ENCODE measurements around the gene SCN7A. TPM values are rescaled to one million over a fixed set of nuclear protein-coding genes. Genes with fewer than 3 reads are reported as not detected.

SCN7A gene
- total RNA-seq, 4 donors from 2014 or later = 2.1 to 7.3 (median 3.0) TPM

GRCh38 chr2:166419616-166419934 lies 74.5 kb downstream of the SCN7A start:
- 56 to 68% methylated on average over 2 of the region's 2 CpGs for WGBS, 2 donors
- H3K4me3 ChIP-seq (ENCODE audit: low read depth, poor library complexity, severe bottlenecking) = no peak overlapping the region
- TF ChIP-seq CTCF (IDR thresholded peaks at IDR 0.05) (no peak), POLR2A (IDR thresholded peaks at IDR 0.05) (no peak)
- no peak for DNase-seq (ENCODE audit: low spot score in 2 of 2)
- intact Hi-C loops (cut with DNase I; ENCODE audit: low total_unique reads) = no loop called here

GRCh38 chr2:166418853-166419615 lies 75.0 kb downstream of the SCN7A start:
- WGBS, 2 donors = 78% methylated on average over 5 of the region's 5 CpGs
- intact Hi-C loops (cut with DNase I; ENCODE audit: low total_unique reads) = no loop called here
- no peak for DNase-seq (ENCODE audit: low spot score in 2 of 2)
- TF ChIP-seq CTCF (IDR thresholded peaks at IDR 0.05) = no peak
- TF ChIP-seq POLR2A (IDR thresholded peaks at IDR 0.05) = no peak
- H3K4me3 ChIP-seq (ENCODE audit: low read depth, poor library complexity, severe bottlenecking) = no peak overlapping the region

- no peak for DNase-seq (ENCODE audit: low spot score in 2 of 2)
- 58 to 59% methylated on average over 2 of the region's 2 CpGs for WGBS, 2 donors
- intact Hi-C loops (cut with DNase I; ENCODE audit: low total_unique reads) = no loop called here
- no peak for TF ChIP-seq CTCF (IDR thresholded peaks at IDR 0.05)
- H3K4me3 ChIP-seq (ENCODE audit: low read depth, poor library complexity, severe bottlenecking) = no peak overlapping the region
Observed at GRCh38 chr2:166417669-166418068, 76.4 kb downstream of the SCN7A start.

GRCh38 chr2:166413255-166413654 lies 80.8 kb downstream of the SCN7A start:
- TF ChIP-seq POLR2A (IDR thresholded peaks at IDR 0.05) (no peak), CTCF (IDR thresholded peaks at IDR 0.05) (no peak)
- 72 to 73% methylated on average over 1 of the region's 1 CpG for WGBS, 2 donors
- DNase-seq (ENCODE audit: low spot score in 2 of 2) = no peak
- no peak overlapping the region for H3K4me3 ChIP-seq (ENCODE audit: low read depth, poor library complexity, severe bottlenecking)
- intact Hi-C loops (cut with DNase I; ENCODE audit: low total_unique reads) = no loop called here

GRCh38 chr2:166411473-166412230 lies 82.4 kb downstream of the SCN7A start:
- intact Hi-C loops (cut with DNase I; ENCODE audit: low total_unique reads) = no loop called here
- no peak for DNase-seq (ENCODE audit: low spot score in 2 of 2)
- 60 to 65% methylated on average over 6 of the region's 6 CpGs for WGBS, 2 donors
- no peak overlapping the region for H3K4me3 ChIP-seq (ENCODE audit: low read depth, poor library complexity, severe bottlenecking)
- TF ChIP-seq POLR2A (IDR thresholded peaks at IDR 0.05) = no peak
- TF ChIP-seq CTCF (IDR thresholded peaks at IDR 0.05) = no peak
